Measurements from ENCODE around the gene C10orf88.

DNA sequence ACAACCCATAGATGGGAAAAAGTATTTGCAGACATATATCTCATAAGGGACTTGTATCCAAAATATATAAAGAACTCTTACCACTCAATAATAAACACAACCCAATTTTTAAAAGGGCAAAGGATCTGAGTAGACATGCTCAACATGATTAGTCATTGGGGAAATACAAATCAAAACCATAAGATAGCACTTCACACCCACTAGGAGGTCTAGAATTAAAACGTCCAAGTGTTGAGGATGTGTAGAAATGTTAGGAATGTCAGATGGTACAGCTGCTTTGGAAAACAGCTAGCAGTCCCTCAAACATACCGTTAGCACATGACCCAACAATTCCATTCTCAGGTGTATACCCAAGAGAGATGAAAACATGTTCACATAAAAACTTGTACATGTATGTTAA is 34.5 kb upstream of the C10orf88 start:
- TF ChIP-seq SUZ12 (IDR thresholded peaks at IDR 0.05) (no peak), ELF4 (IDR thresholded peaks at IDR 0.05) (no peak), FOXM1 (IDR thresholded peaks at IDR 0.05; ENCODE audit: borderline replicate concordance) (no peak), ARNT (IDR thresholded peaks at IDR 0.05) (no peak), SP1 (IDR thresholded peaks at IDR 0.05) (no peak), FOXK2 (IDR thresholded peaks at IDR 0.05) (no peak)

Measured in HEK293T (cell line).